Occipital lobe (tissue), 1 donor: Measurements from ENCODE around the gene OR52N5. TPM values are rescaled to one million over a fixed set of nuclear protein-coding genes. Genes with fewer than 3 reads are reported as not detected.

Experiments
- total RNA-seq: library from RNA; depleted of rRNA; stranded (reverse); fragments of >200 nt; gene quantifications from one replicate; pipeline ENCODE4 v1.2.3, GENCODE V29; 2014

OR52N5 gene
- total RNA-seq, 1 donor from 2014 or later, result not detected

Other genes with a start within 250 kb of the OR52N5 start
- gene OR52H1, start 234.8 kb downstream of the OR52N5 start, total RNA-seq, result 0.47 TPM
- gene OR52B6, start 202.5 kb downstream of the OR52N5 start, total RNA-seq, result not detected
- 0.62 TPM for gene TRIM6, start 186.7 kb downstream of the OR52N5 start, total RNA-seq
- gene TRIM34, start 158.4 kb downstream of the OR52N5 start, total RNA-seq, result 2.8 TPM
- 3.9 TPM for gene TRIM5, start 98.3 kb downstream of the OR52N5 start, total RNA-seq
- gene TRIM22, start 93.6 kb downstream of the OR52N5 start, total RNA-seq, result 11.2 TPM
- gene OR56B1, start 46.9 kb downstream of the OR52N5 start, total RNA-seq, result not detected
- not detected for gene OR52N4, start 29.1 kb downstream of the OR52N5 start, total RNA-seq
- gene OR52N1, start 7.9 kb upstream of the OR52N5 start, total RNA-seq, result not detected
- gene OR52N2, start 25.6 kb upstream of the OR52N5 start, total RNA-seq, result not detected
- gene OR52E6, start 58.5 kb upstream of the OR52N5 start, total RNA-seq, result not detected
- not detected for gene OR52E8, start 74.3 kb upstream of the OR52N5 start, total RNA-seq
- gene OR52E4, start 97.3 kb upstream of the OR52N5 start, total RNA-seq, result not detected
- gene OR52E5, start 109.9 kb upstream of the OR52N5 start, total RNA-seq, result not detected
- gene OR56A3, start 158.9 kb upstream of the OR52N5 start, total RNA-seq, result not detected
- gene OR56A5, start 185.1 kb upstream of the OR52N5 start, total RNA-seq, result not detected
- not detected for gene OR52L1, start 203.6 kb upstream of the OR52N5 start, total RNA-seq
- gene OR56A4, start 223.6 kb upstream of the OR52N5 start, total RNA-seq, result under 0.01 TPM
- gene OR56A1, start 247.4 kb upstream of the OR52N5 start, total RNA-seq, result under 0.01 TPM